ENCODE data around the gene NXT1. TPM values are rescaled to one million over a fixed set of nuclear protein-coding genes. Genes with fewer than 3 reads are reported as not detected.
"Not testable (repeated sequence)": the region's sequence is repeated elsewhere in the genome, so short reads cannot be mapped to it uniquely, and the experiment has no call there.

The NXT1 gene
- total RNA-seq, 2 experiments from 2014 or later: 34.4 to 35.5 TPM

- DNase-seq; ATAC-seq; H3K27me3 Mint-ChIP-seq; POLR2A ChIA-PET; H3K36me3 Mint-ChIP-seq (ENCODE audit: low read depth); H3K9me3 Mint-ChIP-seq (ENCODE audit: low read depth): not testable (repeated sequence)
- CTCF ChIA-PET: interaction anchor here (1.0 to 2.1 kb wide), 3 partner anchors 10 to 73 kb away, joined by 4 to 12 read pairs (median 7); partner anchors contain the start of gene NAPB
- Mint-ChIP-seq H3K4me3 (peak overlapping the region; percentile 9), H3K4me1 (peaks cover 24% of the 10 kb centered on the region), H3K27ac (peak overlapping the region; percentile 100)
- intact Hi-C loops (cut with DNase I, micrococcal nuclease): loop anchor here in 1 of 2 experiments (2.0 to 10.0 kb wide), 2 partner anchors 72 to 294 kb away; partner anchors contain the start of gene NAPB
These were observed 2.1 kb upstream of the NXT1 start for GRCh38 chr20:23348510-23348909.

- Mint-ChIP-seq H3K4me3 (peak overlapping the region; percentile 85), H3K9me3 (ENCODE audit: low read depth) (no peaks in the 10 kb centered on the region), H3K36me3 (ENCODE audit: low read depth) (peaks cover 14% of the 10 kb centered on the region), H3K4me1 (peaks cover 24% of the 10 kb centered on the region), H3K27ac (peak overlapping the region; percentile 100), H3K27me3 (no peaks in the 10 kb centered on the region)
- peak; percentile 21 for DNase-seq
- CTCF ChIA-PET: interaction anchor here (0.9 to 2.5 kb wide), 8 partner anchors 9 to 236 kb away, joined by 3 to 20 read pairs (median 5); partner anchors contain the start of gene NAPB
- POLR2A ChIA-PET: interaction anchor here (0.9 to 2.6 kb wide), 7 partner anchors 9 to 72 kb away, joined by 3 to 15 read pairs (median 4); partner anchors contain the start of gene NAPB
- ATAC-seq: peak; percentile 27
- intact Hi-C loops (cut with DNase I, micrococcal nuclease): loop anchor here (1.0 to 10.0 kb wide), 9 partner anchors 9 to 1643 kb away; partner anchors contain the start of genes NAPB (in 2 of the 2), APMAP (in 1 of the 2), CST9 (in 1 of the 2) and GZF1 (in 1 of the 2)
These were observed 1.0 kb upstream of the NXT1 start for GRCh38 chr20:23349338-23350195.

- H3K36me3 Mint-ChIP-seq (ENCODE audit: low read depth): peaks cover 16% of the 10 kb centered on the region
- no peaks in the 10 kb centered on the region for H3K27me3 Mint-ChIP-seq
- H3K4me1 Mint-ChIP-seq: peaks cover 24% of the 10 kb centered on the region
- intact Hi-C loops (cut with DNase I, micrococcal nuclease): loop anchor here (1.0 to 10.0 kb wide), 8 partner anchors 7 to 1641 kb away; partner anchors contain the start of genes APMAP (in 1 of the 2), CST9 (in 1 of the 2), GZF1 (in 1 of the 2) and NAPB (in 1 of the 2)
- ATAC-seq (peak; percentile 28), DNase-seq (peak; percentile 77)
- ChIA-PET POLR2A (interaction anchor here (0.8 to 2.6 kb wide), 5 partner anchors 7 to 70 kb away, joined by 3 to 15 read pairs (median 3); partner anchors contain the start of gene NAPB), CTCF (interaction anchor here (0.5 to 2.5 kb wide), 5 partner anchors 10 to 95 kb away, joined by 3 to 20 read pairs (median 5); partner anchors contain the start of gene GZF1)
- H3K27ac Mint-ChIP-seq: peak overlapping the region; percentile 100
- peak overlapping the region; percentile 85 for H3K4me3 Mint-ChIP-seq
- no peaks in the 10 kb centered on the region for H3K9me3 Mint-ChIP-seq (ENCODE audit: low read depth)
These were observed 580 bp downstream of the NXT1 start for GRCh38 chr20:23350904-23351838.

- Mint-ChIP-seq H3K27ac (no peak overlapping the region), H3K9me3 (ENCODE audit: low read depth) (no peaks in the 10 kb centered on the region), H3K4me1 (peaks cover 24% of the 10 kb centered on the region), H3K27me3 (no peaks in the 10 kb centered on the region), H3K36me3 (ENCODE audit: low read depth) (peaks cover 16% of the 10 kb centered on the region), H3K4me3 (no peak overlapping the region)
- ChIA-PET POLR2A (interaction anchor here (1.0 kb wide), 1 partner anchor 65 kb away, joined by 3 read pairs; the partner anchor contains the start of gene NAPB), CTCF (no interaction called here)
- intact Hi-C loops (cut with DNase I, micrococcal nuclease): loop anchor here (5.0 to 10.0 kb wide), 2 partner anchors 211 to 1891 kb away; partner anchors contain the start of gene PYGB (in 1 of the 2)
- DNase-seq (no peak), ATAC-seq (no peak)
These were observed 5.6 kb downstream of the NXT1 start for GRCh38 chr20:23356203-23356602.

GRCh38 chr20:23357767-23358562 lies 7.4 kb downstream of the NXT1 start:
- DNase-seq: peak; percentile 100
- intact Hi-C loops (cut with DNase I, micrococcal nuclease): loop anchor here (1.0 to 10.0 kb wide), 4 partner anchors 8 to 1889 kb away; partner anchors contain the start of genes NAPB (in 1 of the 2), NXT1 (in 1 of the 2) and PYGB (in 1 of the 2)
- Mint-ChIP-seq H3K27ac (peak overlapping the region; percentile 93), H3K27me3 (no peaks in the 10 kb centered on the region), H3K4me1 (peaks cover 15% of the 10 kb centered on the region), H3K36me3 (ENCODE audit: low read depth) (peaks cover 10% of the 10 kb centered on the region), H3K9me3 (ENCODE audit: low read depth) (no peaks in the 10 kb centered on the region), H3K4me3 (peak overlapping the region; percentile 88)
- CTCF ChIA-PET: interaction anchor here (1.1 to 1.7 kb wide), 3 partner anchors 8 to 63 kb away, joined by 4 to 12 read pairs (median 6); partner anchors contain the start of genes NAPB and NXT1
- POLR2A ChIA-PET: interaction anchor here (1.1 to 2.0 kb wide), 2 partner anchors 8 to 9 kb away, joined by 3 to 14 read pairs; partner anchors contain the start of gene NXT1
- ATAC-seq: peak; percentile 84

GRCh38 chr20:23358563-23358906 lies 7.9 kb downstream of the NXT1 start:
- ATAC-seq: no peak
- peaks cover 10% of the 10 kb centered on the region for H3K36me3 Mint-ChIP-seq (ENCODE audit: low read depth)
- H3K4me1 Mint-ChIP-seq: peaks cover 19% of the 10 kb centered on the region
- H3K27ac Mint-ChIP-seq: peak overlapping the region; percentile 75
- POLR2A ChIA-PET: interaction anchor here (1.1 to 2.0 kb wide), 2 partner anchors 8 kb away, joined by 3 to 14 read pairs; partner anchors contain the start of gene NXT1
- peak overlapping the region; percentile 88 for H3K4me3 Mint-ChIP-seq
- intact Hi-C loops (cut with DNase I, micrococcal nuclease): loop anchor here (1.0 to 10.0 kb wide), 4 partner anchors 8 to 1889 kb away; partner anchors contain the start of genes NAPB (in 1 of the 2), NXT1 (in 1 of the 2) and PYGB (in 1 of the 2)
- H3K27me3 Mint-ChIP-seq: no peaks in the 10 kb centered on the region
- CTCF ChIA-PET: interaction anchor here (1.1 to 1.7 kb wide), 2 partner anchors 9 to 63 kb away, joined by 4 to 12 read pairs; partner anchors contain the start of genes NAPB and NXT1
- no peak for DNase-seq
- H3K9me3 Mint-ChIP-seq (ENCODE audit: low read depth): no peaks in the 10 kb centered on the region

- H3K4me3 Mint-ChIP-seq: no peak overlapping the region
- intact Hi-C loops (cut with DNase I, micrococcal nuclease): loop anchor here (1.0 to 10.0 kb wide), 4 partner anchors 9 to 1888 kb away; partner anchors contain the start of genes NAPB (in 1 of the 2), NXT1 (in 1 of the 2) and PYGB (in 1 of the 2)
- peaks cover 7% of the 10 kb centered on the region for H3K36me3 Mint-ChIP-seq (ENCODE audit: low read depth)
- no peaks in the 10 kb centered on the region for H3K9me3 Mint-ChIP-seq (ENCODE audit: low read depth)
- peaks cover 24% of the 10 kb centered on the region for H3K4me1 Mint-ChIP-seq
- H3K27me3 Mint-ChIP-seq: no peaks in the 10 kb centered on the region
- ATAC-seq: no peak
- H3K27ac Mint-ChIP-seq: peak overlapping the region; percentile 75
- ChIA-PET POLR2A (interaction anchor here (2.0 kb wide), 1 partner anchor 9 kb away, joined by 14 read pairs; the partner anchor contains the start of gene NXT1), CTCF (interaction anchor here (1.1 to 1.7 kb wide), 4 partner anchors 9 to 62 kb away, joined by 3 to 12 read pairs (median 4); partner anchors contain the start of genes NAPB and NXT1)
- DNase-seq: no peak
These were observed 8.5 kb downstream of the NXT1 start for GRCh38 chr20:23358923-23359593.

GRCh38 chr20:23360531-23360930 lies 9.9 kb downstream of the NXT1 start:
- ATAC-seq (no peak), DNase-seq (no peak)
- Mint-ChIP-seq H3K4me3 (peak overlapping the region; percentile 74), H3K9me3 (ENCODE audit: low read depth) (no peaks in the 10 kb centered on the region), H3K4me1 (peaks cover 37% of the 10 kb centered on the region), H3K27ac (peak overlapping the region; percentile 94), H3K27me3 (no peaks in the 10 kb centered on the region), H3K36me3 (ENCODE audit: low read depth) (peaks cover 14% of the 10 kb centered on the region)
- ChIA-PET POLR2A (no interaction called here), CTCF (interaction anchor here (1.3 to 1.5 kb wide), 2 partner anchors 9 to 20 kb away, joined by 3 read pairs; partner anchors contain the start of gene NXT1)
- intact Hi-C loops (cut with DNase I, micrococcal nuclease): loop anchor here in 1 of 2 experiments (10.0 kb wide), 1 partner anchor 1694 kb away; the partner anchor contains the start of gene ACSS1

GRCh38 chr20:23361119-23361475 lies 10.5 kb downstream of the NXT1 start:
- no peaks in the 10 kb centered on the region for H3K27me3 Mint-ChIP-seq
- no peak for ATAC-seq
- no peaks in the 10 kb centered on the region for H3K9me3 Mint-ChIP-seq (ENCODE audit: low read depth)
- H3K4me3 Mint-ChIP-seq: peak overlapping the region; percentile 74
- peaks cover 17% of the 10 kb centered on the region for H3K36me3 Mint-ChIP-seq (ENCODE audit: low read depth)
- intact Hi-C loops (cut with DNase I, micrococcal nuclease): loop anchor here in 1 of 2 experiments (1.0 to 10.0 kb wide), 3 partner anchors 10 to 1694 kb away; partner anchors contain the start of gene ACSS1
- no peak for DNase-seq
- ChIA-PET CTCF (interaction anchor here (1.1 to 1.5 kb wide), 2 partner anchors 8 to 10 kb away, joined by 3 read pairs; partner anchors contain the start of gene NXT1), POLR2A (interaction anchor here (1.0 kb wide), 1 partner anchor 11 kb away, joined by 6 read pairs; no protein-coding TSS in a partner anchor)
- H3K27ac Mint-ChIP-seq: peak overlapping the region; percentile 94
- H3K4me1 Mint-ChIP-seq: peaks cover 39% of the 10 kb centered on the region
